Prostate gland (tissue), 2 donors: ENCODE results near the gene FXYD1. TPM values are rescaled to one million over a fixed set of nuclear protein-coding genes. Genes with fewer than 3 reads are reported as not detected.

Experiments
- DNase-seq: peaks from one replicate; pipeline ENCODE4 v3.0.0-alpha.2; 2019; ENCODE audit warnings: low spot score
- H3K27ac ChIP-seq, 2 donors: fragments of 200-600 bp; sonication (generic); 2 replicates each; pipeline ENCODE4 v1.5.1; 2017 to 2019
- H3K27me3 ChIP-seq: fragments of 200-600 bp; sonication (generic); replicated peaks from 2 replicates; pipeline ENCODE4 v1.5.1; 2019; ENCODE audit not compliant: insufficient read depth
- H3K36me3 ChIP-seq, 2 donors: fragments of 200-600 bp; sonication (generic); 1 replicate in 1 of 2; 2 replicates in 1 of 2; pipeline versions ENCODE4 v1.5.1 to v1.8.1; 2017 to 2019
- H3K4me1 ChIP-seq: fragments of 200-600 bp; sonication (generic); replicated peaks from 2 replicates; pipeline ENCODE4 v1.5.1; 2019
- H3K4me3 ChIP-seq, 2 donors: fragments of 200-600 bp; sonication (generic); 2 replicates each; pipeline ENCODE4 v1.5.1; 2017 to 2019
- H3K9me3 ChIP-seq: fragments of 200-600 bp; sonication (generic); 2 replicates; pipeline ENCODE4 v1.5.1; 2017
- CTCF ChIP-seq, 4 experiments: fragments of 200-600 bp in 2 of 4; fragments of 450-650 bp in 2 of 4; sonication (generic) in 2 of 4; IDR thresholded peaks; 1 replicate in 3 of 4; 2 replicates in 1 of 4; pipeline ENCODE4 v1.5.1; 2016 to 2019; ENCODE audit warnings: antibody characterized with exemption in 4 of 4, mild to moderate bottlenecking in 2 of 4, moderate library complexity in 2 of 4
- POLR2A ChIP-seq: fragments of 450-650 bp; IDR thresholded peaks from one replicate; pipeline ENCODE4 v1.6.1; 2016; ENCODE audit warnings: antibody characterized with exemption, mild to moderate bottlenecking
- POLR2AphosphoS5 ChIP-seq: sonication (generic); formaldehyde crosslinking; IDR thresholded peaks from one replicate; pipeline ENCODE4 v1.6.1; 2017; ENCODE audit warnings: antibody characterized with exemption
- WGBS: methylation state at CpG from one replicate; pipeline ENCODE4 v1.1.5; 2018; 5-methylcytosine and 5-hydroxymethylcytosine counted together
- intact Hi-C: fragments of 100-400 bp; cut with DNase I; formaldehyde crosslinking; loops from one replicate; pipeline ENCODE4 v1.14.2; 2022
- total RNA-seq, 2 donors: library from RNA; depleted of rRNA; stranded (reverse); fragments of >200 nt; gene quantifications; one replicate each; pipeline ENCODE4 v1.1.0, GENCODE V29; 2016

The FXYD1 gene
- total RNA-seq, 2 donors from 2014 or later: 15.9 to 30.6 TPM

- intact Hi-C loops: no loop called here
These were observed 17.7 kb upstream of the FXYD1 start for GRCh38 chr19:35120898-35121297.

GRCh38 chr19:35122687-35123551 lies 15.7 kb upstream of the FXYD1 start:
- 44% methylated on average over 18 of the region's 19 CpGs for WGBS
- Histone ChIP-seq H3K36me3 (no peaks in the 10 kb centered on the region), H3K27ac (peak overlapping the region; percentile 85 to 88), H3K4me1 (peaks cover 17% of the 10 kb centered on the region), H3K27me3 (no peaks in the 10 kb centered on the region), H3K9me3 (no peaks in the 10 kb centered on the region), H3K4me3 (no peak overlapping the region)
- TF ChIP-seq POLR2A (no peak), POLR2AphosphoS5 (peak; percentile 46)
- no peak for DNase-seq
- intact Hi-C loops: no loop called here

More at GRCh38 chr19:35120898-35121297, 17.7 kb upstream of the FXYD1 start:
- peak overlapping the region; percentile 83 to 88 for H3K27ac ChIP-seq
- H3K9me3 ChIP-seq: no peaks in the 10 kb centered on the region
- DNase-seq: no peak
- WGBS: 61% methylated on average over 7 of the region's 7 CpGs
- H3K4me1 ChIP-seq: peaks cover 11% of the 10 kb centered on the region
- H3K4me3 ChIP-seq: no peak overlapping the region
- H3K27me3 ChIP-seq: no peaks in the 10 kb centered on the region
- H3K36me3 ChIP-seq: no peaks in the 10 kb centered on the region
- TF ChIP-seq POLR2AphosphoS5: no peak
- TF ChIP-seq CTCF (IDR thresholded peaks at IDR 0.05): no peak
- TF ChIP-seq POLR2A: no peak

GRCh38 chr19:35123573-35123972 lies 15.1 kb upstream of the FXYD1 start:
- peaks cover 19% of the 10 kb centered on the region for H3K4me1 ChIP-seq
- intact Hi-C loops: no loop called here
- TF ChIP-seq CTCF (IDR thresholded peaks at IDR 0.05) (no peak), POLR2AphosphoS5 (peak; percentile 35)
- no peak overlapping the region for H3K4me3 ChIP-seq
- DNase-seq: peak; percentile 76
- WGBS: 51% methylated on average over 5 of the region's 5 CpGs
- H3K36me3 ChIP-seq: no peaks in the 10 kb centered on the region
- no peaks in the 10 kb centered on the region for H3K9me3 ChIP-seq
- peak overlapping the region; percentile 85 to 88 for H3K27ac ChIP-seq
- no peaks in the 10 kb centered on the region for H3K27me3 ChIP-seq

GRCh38 chr19:35124098-35125060 lies 14.2 kb upstream of the FXYD1 start:
- peak; percentile 95 for DNase-seq
- Histone ChIP-seq H3K27ac (peak overlapping the region; percentile 85 to 88), H3K36me3 (no peaks in the 10 kb centered on the region), H3K9me3 (no peaks in the 10 kb centered on the region), H3K4me1 (peaks cover 24% of the 10 kb centered on the region), H3K27me3 (no peaks in the 10 kb centered on the region), H3K4me3 (peak overlapping the region; percentile 18 to 33)
- intact Hi-C loops: no loop called here
- TF ChIP-seq POLR2A (peak; percentile 85), POLR2AphosphoS5 (peak; percentile 99), CTCF (IDR thresholded peaks at IDR 0.05) (no peak)
- 7% methylated on average over 42 of the region's 42 CpGs for WGBS

GRCh38 chr19:35125270-35125717 lies 13.3 kb upstream of the FXYD1 start:
- Histone ChIP-seq H3K27ac (peak overlapping the region; percentile 85 to 88), H3K4me3 (no peak overlapping the region), H3K36me3 (no peaks in the 10 kb centered on the region), H3K27me3 (no peaks in the 10 kb centered on the region), H3K9me3 (no peaks in the 10 kb centered on the region), H3K4me1 (peaks cover 31% of the 10 kb centered on the region)
- WGBS: 81% methylated on average over 18 of the region's 19 CpGs
- intact Hi-C loops: no loop called here
- TF ChIP-seq POLR2A (no peak), POLR2AphosphoS5 (no peak), CTCF (IDR thresholded peaks at IDR 0.05) (no peak)
- no peak for DNase-seq
